G401 (cell line): ENCODE data around the gene DLEC1. TPM values are rescaled to one million over a fixed set of nuclear protein-coding genes. Genes with fewer than 3 reads are reported as not detected.

ENCODE experiments used
- DNase-seq: peaks from one replicate; pipeline ENCODE4 v3.0.0-alpha.2; 2015; ENCODE audit warnings: low spot score
- in situ Hi-C: cut with HindIII; loops from 2 replicates; pipeline ENCODE4 v1.10.0; 2016; ENCODE audit warnings: low sequenced_read_pairs, mixed read lengths
- total RNA-seq: library from RNA; depleted of rRNA; stranded (reverse); fragments of >200 nt; shearing (Covaris generic); gene quantifications from 2 replicates; pipeline ENCODE4 v1.2.3, GENCODE V29; 2014

DLEC1 gene
- total RNA-seq, 1 experiment from 2014 or later, result not detected

DNA sequence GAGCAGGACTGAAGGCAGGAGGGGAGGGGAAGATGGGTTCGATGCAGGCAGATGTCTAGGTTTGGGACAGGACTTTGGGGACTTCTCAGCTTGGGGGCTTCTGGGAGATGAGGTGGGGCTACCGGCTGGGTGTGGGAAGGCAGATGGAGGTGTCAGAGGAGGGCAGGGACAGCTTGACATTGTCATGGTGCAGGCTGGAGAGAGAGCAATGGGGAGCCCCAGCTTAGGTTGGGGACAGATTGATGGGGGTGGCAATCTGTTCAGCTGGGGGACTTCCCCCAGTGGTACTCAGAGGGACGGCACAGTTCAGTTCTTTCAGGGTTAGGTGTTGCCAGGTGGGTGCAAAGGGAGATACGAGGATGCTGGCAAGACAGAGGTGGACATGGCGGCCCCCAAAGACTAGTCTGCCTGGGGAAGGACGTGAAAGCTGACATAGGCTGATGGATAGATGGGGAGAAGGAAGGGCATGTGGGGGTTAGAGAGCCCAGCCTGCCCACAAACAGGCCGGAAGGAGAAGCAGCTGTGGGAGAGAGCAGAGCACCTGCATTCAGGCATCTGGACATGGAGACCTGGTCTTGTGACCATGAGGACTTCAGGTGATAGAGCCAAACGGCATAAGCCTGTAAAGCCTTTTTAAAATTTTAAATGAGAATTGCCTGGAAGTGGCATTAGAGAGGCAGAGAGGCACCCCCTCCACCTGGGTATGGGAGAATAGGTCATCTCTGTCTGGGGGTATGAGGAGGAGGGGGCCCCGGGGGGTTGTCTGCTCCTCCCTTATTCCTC lies 76.8 kb downstream of the DLEC1 start:
- in situ Hi-C loops, result no loop called here
- DNase-seq, result no peak

DNA sequence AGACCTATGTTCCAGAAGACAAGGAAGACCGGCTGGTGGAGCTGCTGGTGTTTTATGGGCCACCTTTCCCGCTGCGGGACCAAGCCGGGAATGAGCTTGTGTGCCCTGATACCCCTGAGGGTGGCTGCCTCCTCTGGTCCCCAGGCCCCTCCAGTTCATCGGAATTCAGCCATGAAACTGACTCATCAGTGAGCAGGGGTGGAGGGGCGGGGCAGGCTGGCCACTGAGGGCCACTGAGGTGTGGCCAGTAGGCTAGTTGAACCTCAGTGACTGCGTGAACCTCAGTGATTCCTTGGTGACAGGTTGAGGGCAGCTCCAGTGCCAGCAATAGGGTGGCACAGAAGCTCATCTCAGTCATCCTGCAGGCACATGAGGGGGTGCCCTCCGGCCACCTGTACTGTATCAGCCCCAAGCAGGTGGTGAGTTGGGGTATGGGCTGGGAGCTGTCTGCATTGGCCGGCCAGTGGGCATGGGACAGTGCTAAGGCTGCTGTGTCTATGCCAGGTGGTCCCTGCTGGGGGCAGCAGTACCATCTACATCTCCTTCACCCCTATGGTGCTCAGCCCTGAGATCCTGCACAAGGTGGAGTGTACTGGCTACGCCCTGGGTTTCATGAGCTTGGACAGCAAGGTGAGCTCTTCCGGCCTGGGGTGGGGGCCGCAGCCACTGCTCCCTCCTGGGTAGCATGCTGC lies 77.6 kb downstream of the DLEC1 start:
- in situ Hi-C loops, result no loop called here
- no peak for DNase-seq

DNA sequence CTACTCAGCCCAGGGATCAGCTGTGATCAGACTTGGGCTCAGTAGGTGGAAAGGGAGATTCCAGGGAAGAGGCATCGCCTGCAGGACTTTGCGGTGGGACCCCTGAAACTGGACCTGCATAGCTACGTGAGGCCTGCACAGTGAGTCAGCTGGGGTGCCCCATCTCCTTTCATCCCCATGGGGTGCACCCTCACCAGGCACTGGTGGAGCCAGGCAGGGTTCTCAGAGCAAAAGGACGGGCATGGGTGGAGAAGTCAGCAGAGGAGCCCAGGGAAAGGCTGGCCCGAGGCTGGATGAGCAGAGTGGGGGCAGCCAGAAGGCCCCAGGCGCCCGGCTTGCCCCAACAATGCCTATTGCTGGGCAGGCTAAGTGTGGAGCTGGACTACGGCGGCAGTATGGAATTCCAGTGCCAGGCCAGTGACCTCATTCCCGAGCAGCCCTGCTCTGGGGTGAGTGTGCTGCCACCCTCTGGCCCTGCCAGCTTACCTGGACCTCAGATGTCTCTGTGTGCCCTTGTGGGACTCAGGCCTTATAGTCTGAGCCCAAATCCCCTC lies 78.2 kb downstream of the DLEC1 start:
- in situ Hi-C loops, result no loop called here

DNA sequence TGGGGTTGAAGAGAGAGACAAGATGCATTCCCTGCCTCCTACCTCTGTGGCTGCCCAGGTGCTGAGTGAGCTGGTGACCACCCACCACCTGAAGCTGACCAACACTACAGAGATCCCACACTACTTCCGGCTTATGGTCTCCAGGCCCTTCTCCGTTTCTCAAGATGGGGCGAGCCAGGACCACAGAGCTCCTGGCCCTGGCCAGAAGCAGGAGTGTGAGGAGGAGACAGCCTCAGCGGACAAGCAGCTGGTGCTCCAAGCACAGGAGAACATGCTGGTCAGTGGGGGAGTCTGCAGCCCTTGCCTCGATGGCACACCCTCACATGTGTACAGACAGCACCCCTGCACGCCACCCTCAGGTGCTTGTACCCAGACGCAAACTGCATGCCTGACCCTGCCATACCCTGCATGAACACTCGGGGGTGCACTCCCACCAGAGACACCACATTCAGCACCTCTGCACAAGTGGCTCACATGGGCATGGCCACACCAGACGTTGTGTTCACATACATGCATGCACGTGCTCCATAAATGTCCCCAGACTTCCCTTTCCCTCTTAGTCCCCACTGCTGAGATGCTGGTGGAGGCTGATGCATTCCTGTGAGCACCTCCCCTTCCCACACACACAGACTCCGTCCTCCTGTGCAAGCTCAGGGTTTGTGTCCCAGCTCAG lies 78.9 kb downstream of the DLEC1 start:
- peak; percentile 46 for DNase-seq
- in situ Hi-C loops, result no loop called here

More for the DNA sequence above, 78.2 kb downstream of the DLEC1 start:
- peak; percentile 60 for DNase-seq

DNA sequence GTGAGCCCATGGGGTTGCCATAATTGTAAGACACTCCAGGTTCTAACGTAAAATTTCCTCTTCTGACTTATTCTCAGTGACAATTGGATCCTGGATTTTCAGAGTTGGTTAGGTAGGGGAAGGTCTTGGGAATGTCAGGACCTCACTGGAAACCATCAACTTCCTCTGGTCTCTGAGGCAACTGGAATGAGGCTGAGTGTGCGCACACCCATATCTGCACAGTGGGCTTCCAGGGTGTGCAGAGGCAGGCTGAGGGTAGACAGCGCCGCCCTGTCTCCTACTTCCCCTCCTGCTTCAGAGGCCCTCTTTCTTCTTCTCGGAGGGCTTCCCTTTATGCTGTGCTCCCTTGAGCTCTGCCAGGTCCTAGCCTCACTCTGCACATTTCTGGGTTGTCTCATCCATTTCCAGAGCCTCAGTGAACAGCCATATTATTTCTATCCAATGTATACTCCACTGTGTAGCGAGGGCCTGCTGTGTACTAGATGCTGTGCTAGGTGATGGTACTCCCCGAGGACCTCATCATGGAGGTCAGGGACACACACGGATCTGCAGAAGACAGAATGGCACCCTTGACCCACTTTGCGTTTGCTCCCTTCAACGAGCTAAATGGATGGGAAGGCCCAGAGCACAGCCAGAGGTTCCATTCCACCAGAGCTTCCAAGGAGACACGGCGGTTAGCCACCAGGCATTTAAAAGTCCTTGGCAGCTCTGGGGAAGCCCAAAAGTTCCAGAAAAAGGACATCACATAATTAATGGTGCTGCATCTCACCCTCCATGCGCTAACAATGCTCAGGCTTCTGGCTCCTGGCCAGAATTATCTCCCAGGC lies 79.6 kb downstream of the DLEC1 start:
- DNase-seq, result no peak
- in situ Hi-C loops, result no loop called here

DNA sequence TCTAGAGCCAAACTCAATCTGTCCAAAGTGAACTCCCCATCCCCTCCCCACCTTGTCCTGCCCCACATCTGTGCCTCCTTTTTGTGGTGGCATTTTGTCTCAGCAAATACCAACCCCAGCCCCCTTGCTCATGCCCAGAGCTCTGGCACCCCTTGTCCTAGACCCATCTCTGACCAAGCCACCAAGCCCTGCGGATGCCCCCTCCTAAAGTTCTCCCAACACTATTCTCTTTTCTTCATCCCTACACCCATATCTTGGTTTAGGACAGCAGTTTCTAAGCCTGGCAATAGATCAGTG lies 80.2 kb downstream of the DLEC1 start:
- DNase-seq, result no peak
- in situ Hi-C loops, result no loop called here

DNA sequence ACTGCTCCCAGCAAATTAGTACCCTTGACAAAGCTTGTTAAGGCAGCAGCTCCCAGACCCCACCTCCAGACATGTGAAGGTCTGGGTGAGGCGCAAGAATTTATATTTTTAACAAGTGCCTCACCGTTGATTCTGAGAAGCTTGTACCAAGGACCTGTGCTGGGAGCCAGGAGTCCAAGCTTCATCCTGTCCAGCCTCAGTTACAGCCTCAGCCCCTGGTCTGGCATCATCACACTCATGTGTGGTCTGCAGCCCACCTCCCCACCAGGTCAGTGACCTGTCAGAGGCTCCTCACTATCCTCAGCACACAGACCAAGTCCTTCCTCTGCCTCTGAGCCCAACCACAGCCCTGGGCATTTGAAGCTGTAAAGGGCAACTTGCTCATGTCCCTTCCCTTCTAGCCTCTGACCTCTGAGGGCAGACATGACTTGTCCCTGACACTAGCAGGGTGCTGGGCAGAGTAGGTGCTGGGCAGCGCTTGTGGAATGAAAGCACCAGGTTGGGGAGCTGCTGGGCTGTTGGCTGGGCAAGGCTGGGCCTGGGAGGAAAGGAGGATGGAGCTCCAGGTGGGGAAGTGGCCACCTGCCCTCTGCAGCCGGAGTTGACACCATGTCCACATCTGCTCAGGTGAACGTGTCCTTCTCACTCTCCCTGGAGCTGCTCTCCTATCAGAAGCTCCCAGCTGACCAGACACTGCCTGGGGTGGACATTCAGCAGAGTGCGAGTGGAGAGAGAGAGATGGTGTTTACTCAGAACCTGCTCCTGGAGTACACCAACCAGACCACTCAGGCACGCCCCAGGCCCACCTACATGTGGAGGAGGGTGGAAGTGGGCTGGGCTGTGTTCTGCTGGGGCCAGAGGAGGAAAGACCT lies 81.0 kb downstream of the DLEC1 start:
- in situ Hi-C loops, result no loop called here
- DNase-seq, result no peak

DNA sequence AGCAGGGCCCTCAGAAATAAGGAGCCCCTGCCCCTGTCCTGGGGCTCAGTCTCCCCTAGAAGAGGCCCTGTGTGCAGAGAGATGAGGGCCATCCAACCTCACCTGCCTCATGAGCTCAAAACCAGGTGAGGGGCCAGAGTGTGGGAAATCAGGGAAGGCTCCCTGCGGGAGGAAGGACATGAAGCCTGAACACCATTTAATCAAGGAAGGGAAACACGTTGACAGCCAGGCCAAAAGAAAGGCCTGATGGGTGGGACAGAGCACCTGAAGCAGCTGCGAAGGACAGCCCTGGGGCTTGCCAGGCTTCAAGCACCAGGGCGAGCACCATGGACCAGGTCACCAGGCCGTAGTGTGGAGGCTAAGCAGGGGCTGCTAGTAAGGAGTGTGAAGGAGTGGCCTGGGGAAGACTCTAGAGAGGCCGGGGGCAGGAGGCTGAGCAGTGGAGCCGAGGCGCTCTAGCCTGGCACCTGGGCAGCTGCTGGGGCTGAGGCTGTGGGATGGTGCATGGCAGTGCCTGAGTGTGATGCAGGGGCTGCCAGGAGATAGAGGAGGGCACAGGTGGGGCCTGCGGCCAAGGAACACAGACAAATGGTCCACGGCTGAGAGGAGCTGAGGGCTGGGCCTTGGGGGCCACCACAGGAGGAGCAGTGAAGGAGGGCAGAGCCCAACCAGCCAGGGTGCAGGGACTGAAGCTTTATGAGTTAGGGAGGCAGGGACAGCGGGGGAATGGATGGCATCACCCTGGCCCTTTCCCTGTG lies 81.9 kb downstream of the DLEC1 start:
- DNase-seq, result no peak
- in situ Hi-C loops, result no loop called here

DNA sequence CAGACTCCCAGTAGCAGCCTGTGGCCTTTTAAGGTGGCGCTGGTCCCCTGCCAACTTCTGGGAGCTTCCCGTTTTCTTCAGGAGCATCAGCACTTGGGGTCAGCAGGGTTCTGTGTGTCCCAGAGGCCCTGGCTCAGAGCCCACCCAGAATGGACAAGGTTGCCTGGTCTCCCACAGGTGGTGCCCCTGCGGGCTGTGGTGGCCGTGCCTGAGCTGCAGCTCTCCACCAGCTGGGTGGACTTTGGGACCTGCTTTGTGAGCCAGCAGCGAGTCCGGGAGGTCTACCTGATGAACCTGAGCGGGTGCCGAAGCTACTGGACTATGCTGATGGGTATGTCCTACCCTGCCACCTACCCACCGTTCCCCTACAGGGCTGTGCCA lies 82.4 kb downstream of the DLEC1 start:
- DNase-seq, result peak; percentile 37
- in situ Hi-C loops, result no loop called here

DNA sequence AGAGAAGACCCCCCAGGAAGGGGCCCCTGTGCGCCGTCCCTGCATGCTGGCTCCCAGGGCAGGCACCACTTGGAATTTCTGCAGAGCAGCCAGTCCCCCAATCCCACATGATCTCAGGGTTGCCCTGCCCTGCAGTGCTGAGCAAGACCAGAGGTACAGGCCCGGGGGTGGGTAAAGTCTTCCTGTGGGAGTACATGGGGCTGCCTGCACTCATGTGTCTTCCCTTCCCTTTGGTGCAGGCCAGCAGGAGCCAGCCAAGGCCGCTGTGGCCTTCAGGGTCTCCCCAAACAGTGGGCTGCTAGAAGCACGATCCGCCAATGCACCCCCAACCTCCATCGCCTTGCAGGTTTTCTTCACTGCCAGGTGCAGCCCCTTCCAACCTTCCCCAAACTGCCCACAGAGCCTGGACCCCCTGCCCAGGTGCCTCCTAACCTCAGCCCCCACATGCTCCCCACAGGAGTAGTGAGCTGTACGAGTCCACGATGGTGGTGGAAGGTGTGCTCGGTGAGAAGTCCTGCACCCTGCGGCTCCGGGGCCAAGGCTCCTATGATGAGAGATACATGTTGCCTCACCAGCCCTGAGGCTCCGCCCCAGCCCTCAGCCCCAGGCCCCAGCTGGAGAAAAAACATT lies 82.9 kb downstream of the DLEC1 start:
- in situ Hi-C loops, result no loop called here
- no peak for DNase-seq

DNA sequence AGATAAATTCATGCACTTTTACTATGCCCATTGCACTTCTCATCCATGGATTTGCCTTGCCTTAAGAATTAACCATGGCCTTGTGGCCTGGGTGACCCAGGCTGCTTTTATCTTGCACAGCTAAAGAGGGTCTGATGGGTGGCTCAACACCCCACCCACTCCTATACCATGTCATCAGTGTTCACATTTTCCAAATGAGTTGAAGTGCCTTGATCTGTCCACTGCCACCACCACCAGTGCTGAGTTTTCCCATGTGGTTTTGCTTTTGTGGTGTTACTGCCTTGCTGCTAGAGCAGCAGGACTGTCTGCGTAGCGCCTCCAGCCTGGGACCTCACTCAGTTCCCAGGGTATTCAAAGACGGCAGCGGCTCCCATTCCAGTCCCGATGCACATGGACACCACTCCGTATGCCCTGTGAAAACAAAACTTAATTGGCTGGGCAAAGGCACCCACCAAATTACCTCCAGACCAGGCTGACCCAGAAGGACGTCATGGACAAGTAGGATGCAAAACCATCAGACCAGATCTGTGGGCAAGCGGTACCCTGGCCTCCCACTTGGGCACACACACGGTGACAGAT lies 83.8 kb downstream of the DLEC1 start:
- no peak for DNase-seq
- in situ Hi-C loops, result no loop called here

DNA sequence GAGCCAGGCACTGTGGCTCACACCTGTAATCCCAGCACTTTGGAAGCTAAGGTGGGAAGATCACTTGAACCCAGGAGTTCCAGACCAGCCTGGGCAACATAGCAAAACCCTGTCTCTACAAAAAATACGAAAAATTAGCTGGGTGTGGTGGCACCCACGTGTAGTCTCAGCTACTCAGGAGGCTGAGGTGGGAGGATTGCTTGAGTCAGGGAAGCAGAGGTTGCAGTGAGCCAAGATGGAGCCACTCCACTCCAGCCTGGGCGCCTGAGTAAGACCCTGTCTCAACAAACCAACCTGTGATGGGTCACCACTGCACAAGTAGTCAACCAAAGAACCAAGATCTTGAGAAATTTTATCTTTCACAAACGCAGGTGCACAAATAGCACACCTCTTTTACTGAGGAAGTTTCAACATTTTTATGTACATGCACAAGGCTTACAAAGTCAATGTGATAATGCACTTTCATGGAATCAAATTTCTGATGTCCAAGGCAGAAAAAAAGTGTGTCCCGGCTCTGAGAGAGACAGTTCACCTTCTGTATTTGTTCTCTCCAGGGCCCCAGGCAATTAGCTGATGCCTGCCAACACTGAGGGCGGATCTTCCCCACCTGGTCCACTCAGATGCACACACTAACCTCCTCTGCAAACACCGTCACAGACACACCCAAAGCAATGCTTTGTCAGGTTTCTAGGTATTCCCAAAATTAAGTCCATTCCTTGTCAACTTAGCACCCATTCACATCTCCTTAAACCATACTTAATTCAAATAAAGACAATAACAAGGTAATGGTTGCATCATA lies 85.5 kb downstream of the DLEC1 start:
- DNase-seq, result no peak
- in situ Hi-C loops, result no loop called here

DNA sequence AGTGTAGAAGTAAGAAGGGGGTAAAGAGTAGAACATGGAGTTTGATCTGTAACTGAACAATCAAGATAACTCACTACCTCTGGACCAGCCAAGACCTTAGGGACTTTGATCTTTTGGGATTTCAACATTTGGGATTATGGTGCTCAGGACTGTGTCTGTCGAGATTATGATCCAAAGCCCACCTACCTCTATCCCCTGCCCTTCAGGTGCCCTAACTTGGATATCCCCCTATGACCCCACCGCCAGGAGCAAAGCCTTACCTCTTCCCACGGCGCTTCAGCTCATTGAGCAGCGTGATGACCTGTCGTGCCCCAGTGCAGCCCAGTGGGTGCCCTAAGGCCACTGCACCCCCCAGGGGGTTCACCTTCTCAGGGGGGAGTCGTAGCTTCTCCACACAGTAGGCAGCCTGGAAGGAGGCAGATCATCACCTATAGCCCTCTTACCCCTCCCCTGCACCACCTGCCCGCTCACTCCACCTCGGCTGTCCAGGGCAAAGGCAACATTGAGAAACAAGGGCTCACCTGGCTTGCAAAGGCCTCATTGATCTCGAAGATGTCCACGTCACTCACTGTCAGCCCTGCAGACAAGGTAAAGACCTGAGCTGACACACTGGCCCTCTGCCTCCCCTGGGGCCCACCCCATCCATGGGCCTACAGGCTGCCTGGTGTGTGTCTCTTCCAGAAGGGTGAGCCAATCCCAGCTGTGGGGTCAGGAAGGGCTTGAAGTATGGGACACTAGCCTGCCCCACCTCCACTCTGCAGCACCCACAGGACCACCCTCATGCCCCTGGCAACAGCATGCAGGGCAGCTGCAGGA lies 86.5 kb downstream of the DLEC1 start:
- DNase-seq, result no peak
- in situ Hi-C loops, result no loop called here

DNA sequence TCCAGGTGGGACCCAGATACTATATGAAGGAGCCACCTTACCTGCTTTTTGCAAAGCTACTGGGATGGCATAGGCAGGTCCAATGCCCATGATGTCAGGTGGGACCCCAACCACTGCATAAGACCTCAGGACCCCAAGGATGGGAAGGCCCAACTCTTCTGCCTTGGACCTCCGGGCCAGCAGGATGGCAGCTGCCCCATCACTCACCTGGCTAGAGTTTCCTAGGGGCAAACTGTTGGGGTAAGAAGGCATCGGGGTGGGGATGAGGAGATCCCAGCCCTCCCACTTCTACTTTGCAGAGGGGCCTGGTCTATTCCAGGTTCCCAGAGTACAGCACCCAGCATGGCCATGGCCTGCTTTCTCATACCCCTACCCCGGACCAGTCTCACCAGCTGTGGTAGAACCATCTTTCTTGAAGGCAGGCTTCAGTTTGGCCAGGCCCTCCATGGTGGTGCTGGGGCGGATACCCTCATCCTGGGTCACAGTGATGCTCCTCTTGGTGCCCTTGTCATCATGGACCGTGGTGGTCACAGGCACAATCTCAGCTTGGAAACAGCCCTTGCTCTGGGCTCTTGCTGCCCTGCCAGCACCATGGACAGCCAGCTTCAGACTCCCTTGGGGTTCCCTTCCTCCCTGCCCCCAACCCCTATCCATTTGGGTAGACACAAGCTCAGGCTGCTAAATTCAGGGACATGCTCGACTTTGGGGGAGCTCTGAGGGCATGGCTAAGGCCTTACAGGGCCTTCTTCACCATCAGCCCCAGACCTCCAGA lies 87.3 kb downstream of the DLEC1 start:
- DNase-seq, result no peak
- in situ Hi-C loops, result no loop called here
